PC-9 (cell line): Measurements from ENCODE around the gene CBY3. TPM values are rescaled to one million over a fixed set of nuclear protein-coding genes. Genes with fewer than 3 reads are reported as not detected.

ENCODE experiments used
- BruUV-seq: library from RNA; stranded (reverse); fragments of 400-500 nt; replicated peaks from 2 replicates; lab custom pipeline; 2021; lab: Mats Ljungman, UMichigan
- CTCF ChIA-PET: fragments of 300-600 bp; sonication (Branson Sonifier 250); formaldehyde crosslinking; loops from one replicate; lab custom pipeline; 2022; ENCODE audit warnings: antibody characterized with exemption; lab: Charles Lee
- POLR2A ChIA-PET: fragments of 300-600 bp; sonication (Branson Sonifier 250); formaldehyde crosslinking; loops from one replicate; lab custom pipeline; 2022; ENCODE audit warnings: antibody characterized with exemption; ENCODE audit not compliant: unreplicated experiment; lab: Charles Lee
- DNase-seq, 2 experiments: peaks; one replicate each; pipeline versions ENCODE4 v3.0.0 to v3.0.0-alpha.2; 2015 to 2022; ENCODE audit warnings: mixed read lengths in 1 of 2
- H2AFZ ChIP-seq: fragments of 200-600 bp; sonication (generic); 2 replicates; pipeline ENCODE4 v1.8.1; 2017; ENCODE audit warnings: antibody characterized with exemption
- H3F3A ChIP-seq: fragments of 200-600 bp; sonication (generic); 2 replicates; pipeline ENCODE4 v1.8.1; 2017; ENCODE audit warnings: antibody characterized with exemption, mild to moderate bottlenecking, low read depth; ENCODE audit not compliant: insufficient read depth
- H3K27ac ChIP-seq: fragments of 200-600 bp; sonication (generic); 2 replicates; pipeline ENCODE4 v1.6.1; 2016; ENCODE audit warnings: mixed run types
- H3K27me3 ChIP-seq: fragments of 200-600 bp; sonication (generic); 2 replicates; pipeline ENCODE4 v1.6.1; 2016; ENCODE audit warnings: low read depth, mixed run types; ENCODE audit not compliant: insufficient read depth
- H3K36me3 ChIP-seq: fragments of 200-600 bp; sonication (generic); 2 replicates; pipeline ENCODE4 v1.6.1; 2016; ENCODE audit warnings: low read depth, mixed run types
- H3K4me1 ChIP-seq: fragments of 200-600 bp; sonication (generic); replicated peaks from 2 replicates; pipeline ENCODE4 v1.6.1; 2016; ENCODE audit warnings: mixed run types; ENCODE audit not compliant: insufficient read depth
- H3K4me2 ChIP-seq: fragments of 200-600 bp; sonication (generic); 2 replicates; pipeline ENCODE4 v1.6.1; 2017; ENCODE audit warnings: mixed run types
- H3K4me3 ChIP-seq: fragments of 200-600 bp; sonication (generic); 2 replicates; pipeline ENCODE4 v1.6.1; 2016; ENCODE audit warnings: mixed run types
- H3K79me2 ChIP-seq: fragments of 200-600 bp; sonication (generic); 2 replicates; pipeline ENCODE4 v1.6.1; 2017; ENCODE audit warnings: low read depth, mixed run types
- H3K9me2 ChIP-seq: fragments of 200-600 bp; sonication (generic); 2 replicates; pipeline ENCODE4 v1.8.1; 2017; ENCODE audit warnings: mild to moderate bottlenecking; ENCODE audit not compliant: insufficient read depth
- H3K9me3 ChIP-seq: fragments of 200-600 bp; sonication (generic); 2 replicates; pipeline ENCODE4 v1.8.1; 2016; ENCODE audit warnings: low read depth; ENCODE audit not compliant: insufficient read depth
- H4K20me1 ChIP-seq: fragments of 200-600 bp; sonication (generic); 2 replicates; pipeline ENCODE4 v1.8.1; 2017; ENCODE audit not compliant: insufficient read depth
- CTCF ChIP-seq: fragments of 200-600 bp; sonication (generic); conservative IDR thresholded peaks from 2 replicates; pipeline ENCODE4 v1.6.1; 2017; ENCODE audit warnings: mixed run types, antibody characterized with exemption, mild to moderate bottlenecking, moderate library complexity
- EZH2 ChIP-seq: fragments of 200-600 bp; sonication (generic); IDR thresholded peaks from 2 replicates; pipeline ENCODE4 v1.8.0; 2017; ENCODE audit warnings: antibody characterized with exemption, low read depth
- intact Hi-C: fragments of 100-400 bp; cut with micrococcal nuclease; formaldehyde crosslinking; loops from one replicate; pipeline ENCODE4 v1.10.0; 2022; ENCODE audit not compliant: unreplicated experiment
- total RNA-seq: library from RNA; stranded (reverse); gene quantifications from 2 replicates; pipeline ENCODE4 v1.2.3, GENCODE V29; 2021

CBY3 gene
- total RNA-seq, 1 experiment from 2014 or later, result not detected

GRCh38 chr5:179729303-179729702, 48.5 kb upstream of the CBY3 start:
- Histone ChIP-seq H3K4me3 (no peak overlapping the region), H3K36me3 (peaks cover 38% of the 10 kb centered on the region), H2AFZ (no peak overlapping the region), H3F3A (peaks cover 80% of the 10 kb centered on the region), H3K27ac (0 out of 2 replicates have a peak overlapping the region, but pooled peaks have one; percentile 74), H3K79me2 (peaks cover 11% of the 10 kb centered on the region), H3K9me2 (no peaks in the 10 kb centered on the region), H3K9me3 (no peaks in the 10 kb centered on the region), H4K20me1 (peaks cover 38% of the 10 kb centered on the region), H3K4me1 (peaks cover 34% of the 10 kb centered on the region), H3K4me2 (no peak overlapping the region), H3K27me3 (no peaks in the 10 kb centered on the region)
- BruUV-seq, result TSS peak; percentile 1
- POLR2A ChIA-PET, result interaction anchor here (0.5 kb wide), 1 partner anchor 63 kb away, joined by 10 read pairs; no protein-coding TSS in a partner anchor
- DNase-seq, result no peak
- TF ChIP-seq EZH2, result no peak
- TF ChIP-seq CTCF, result no peak
- CTCF ChIA-PET, result no interaction called here
- intact Hi-C loops, result no loop called here

DNA sequence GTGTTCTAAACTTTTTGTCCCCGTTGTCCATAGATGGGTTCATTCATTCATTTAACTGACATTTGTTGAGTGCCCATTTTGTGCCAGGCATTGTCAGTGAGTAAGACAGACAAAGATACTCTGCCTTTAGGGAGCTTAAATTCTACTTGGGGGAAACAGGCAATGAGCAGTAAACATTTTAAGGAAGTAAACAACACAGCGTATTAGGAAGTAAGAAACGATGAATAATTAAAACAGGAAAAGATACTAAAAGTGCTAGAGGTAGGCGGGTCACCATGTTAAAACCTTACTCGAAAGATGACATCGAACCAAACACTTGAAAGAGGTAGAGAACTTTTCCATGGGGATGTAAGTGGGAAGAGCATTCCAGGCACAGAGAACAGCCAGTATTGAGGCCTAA, 46.3 kb upstream of the CBY3 start:
- Histone ChIP-seq H3K27me3 (no peaks in the 10 kb centered on the region), H3K79me2 (peaks cover 8% of the 10 kb centered on the region), H3K36me3 (peaks cover 59% of the 10 kb centered on the region), H3K4me3 (no peak overlapping the region), H4K20me1 (peaks cover 50% of the 10 kb centered on the region), H3K4me2 (no peak overlapping the region), H2AFZ (no peak overlapping the region), H3K4me1 (peaks cover 28% of the 10 kb centered on the region), H3K9me2 (no peaks in the 10 kb centered on the region), H3K27ac (peak overlapping the region; percentile 22; the same call in 1 of the 2 replicates), H3F3A (peaks cover 100% of the 10 kb centered on the region), H3K9me3 (no peaks in the 10 kb centered on the region)
- ChIA-PET POLR2A (no interaction called here), CTCF (no interaction called here)
- no peak for DNase-seq
- BruUV-seq, result no TSS peak
- intact Hi-C loops, result no loop called here
- TF ChIP-seq CTCF, result no peak
- no peak for TF ChIP-seq EZH2

- no peak overlapping the region for H3K4me2 ChIP-seq
- BruUV-seq, result no TSS peak
- H3F3A ChIP-seq, result peaks cover 94% of the 10 kb centered on the region
- H3K36me3 ChIP-seq, result peaks cover 59% of the 10 kb centered on the region
- POLR2A ChIA-PET, result no interaction called here
- no peak for DNase-seq
- H3K27me3 ChIP-seq, result no peaks in the 10 kb centered on the region
- no peak for TF ChIP-seq CTCF
- no peak for TF ChIP-seq EZH2
- no peaks in the 10 kb centered on the region for H3K9me3 ChIP-seq
- H3K27ac ChIP-seq, result no peak overlapping the region
- intact Hi-C loops, result no loop called here
- no peaks in the 10 kb centered on the region for H3K9me2 ChIP-seq
- H2AFZ ChIP-seq, result no peak overlapping the region
- peaks cover 53% of the 10 kb centered on the region for H4K20me1 ChIP-seq
- CTCF ChIA-PET, result no interaction called here
- H3K79me2 ChIP-seq, result peaks cover 20% of the 10 kb centered on the region
- H3K4me3 ChIP-seq, result no peak overlapping the region
- H3K4me1 ChIP-seq, result peaks cover 1% of the 10 kb centered on the region; the same call in 1 of the 2 replicates
Measured at GRCh38 chr5:179724163-179724562, 43.3 kb upstream of the CBY3 start.
